ENCODE measurements around the gene CPA5.

DNA sequence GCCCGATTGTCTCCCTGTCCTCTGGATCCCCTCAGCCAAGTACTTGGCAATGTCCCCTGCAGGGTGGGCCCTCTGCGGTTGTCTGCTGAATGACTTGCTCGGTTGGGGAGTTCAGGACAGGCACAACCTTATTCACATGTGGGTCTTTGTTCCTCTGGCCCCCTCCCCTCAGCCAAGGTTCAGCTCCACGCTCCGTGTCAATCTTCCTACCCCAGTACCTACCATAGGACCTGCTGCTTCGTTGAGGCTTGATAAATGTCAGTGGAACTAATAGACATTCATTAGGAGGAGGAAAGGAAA, 7.1 kb downstream of the CPA5 start:
- TF ChIP-seq, protein P1, sequence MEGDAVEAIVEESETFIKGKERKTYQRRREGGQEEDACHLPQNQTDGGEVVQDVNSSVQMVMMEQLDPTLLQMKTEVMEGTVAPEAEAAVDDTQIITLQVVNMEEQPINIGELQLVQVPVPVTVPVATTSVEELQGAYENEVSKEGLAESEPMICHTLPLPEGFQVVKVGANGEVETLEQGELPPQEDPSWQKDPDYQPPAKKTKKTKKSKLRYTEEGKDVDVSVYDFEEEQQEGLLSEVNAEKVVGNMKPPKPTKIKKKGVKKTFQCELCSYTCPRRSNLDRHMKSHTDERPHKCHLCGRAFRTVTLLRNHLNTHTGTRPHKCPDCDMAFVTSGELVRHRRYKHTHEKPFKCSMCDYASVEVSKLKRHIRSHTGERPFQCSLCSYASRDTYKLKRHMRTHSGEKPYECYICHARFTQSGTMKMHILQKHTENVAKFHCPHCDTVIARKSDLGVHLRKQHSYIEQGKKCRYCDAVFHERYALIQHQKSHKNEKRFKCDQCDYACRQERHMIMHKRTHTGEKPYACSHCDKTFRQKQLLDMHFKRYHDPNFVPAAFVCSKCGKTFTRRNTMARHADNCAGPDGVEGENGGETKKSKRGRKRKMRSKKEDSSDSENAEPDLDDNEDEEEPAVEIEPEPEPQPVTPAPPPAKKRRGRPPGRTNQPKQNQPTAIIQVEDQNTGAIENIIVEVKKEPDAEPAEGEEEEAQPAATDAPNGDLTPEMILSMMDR (IDR thresholded peaks at IDR 0.05), result no peak
- TF ChIP-seq POLR2A (IDR thresholded peaks at IDR 0.05), result no peak

Measured in body of pancreas (tissue), 4 donors.